HepG2 (cell line): ENCODE measurements around the gene FBF1. TPM values are rescaled to one million over a fixed set of nuclear protein-coding genes. Genes with fewer than 3 reads are reported as not detected.

Experiments used
- CENPT ChIP-seq: sonication (generic); formaldehyde crosslinking; IDR thresholded peaks from 2 replicates; pipeline ENCODE4 v1.8.0; 2022; ENCODE audit warnings: low read depth, mild to moderate bottlenecking, moderate library complexity, missing genetic modification reagents
- ETS1 ChIP-seq: sonication (generic); formaldehyde crosslinking; IDR thresholded peaks from 2 replicates; pipeline ENCODE4 v1.4.0; 2020; ENCODE audit warnings: missing genetic modification reagents
- EZH2 ChIP-seq: conservative IDR thresholded peaks from 2 replicates; pipeline ENCODE4 v1.6.1; 2012; ENCODE audit warnings: mild to moderate bottlenecking, low read depth, low read length, moderate library complexity
- FOXK1 ChIP-seq: sonication (generic); formaldehyde crosslinking; IDR thresholded peaks from 2 replicates; pipeline ENCODE4 v1.4.0; 2020; ENCODE audit warnings: low read depth, missing genetic modification reagents, borderline replicate concordance
- GABPB1 ChIP-seq: IDR thresholded peaks from 2 replicates; pipeline ENCODE4 v1.6.1; 2016; ENCODE audit warnings: mild to moderate bottlenecking, missing genetic modification reagents, moderate library complexity, missing compliant biosample characterization
- GATAD2A ChIP-seq: IDR thresholded peaks from 2 replicates; pipeline ENCODE4 v1.6.1; 2016
- IKZF4 ChIP-seq: sonication (generic); formaldehyde crosslinking; IDR thresholded peaks from 2 replicates; pipeline ENCODE4 v1.5.1; 2020; ENCODE audit warnings: borderline replicate concordance, mild to moderate bottlenecking, low read depth, missing genetic modification reagents; ENCODE audit errors: not compliant biosample characterization
- NCOA2 ChIP-seq: sonication (generic); formaldehyde crosslinking; IDR thresholded peaks from 2 replicates; pipeline ENCODE4 v1.8.0; 2022; ENCODE audit warnings: inconsistent platforms
- NRL ChIP-seq: sonication (generic); formaldehyde crosslinking; IDR thresholded peaks from 2 replicates; pipeline ENCODE4 v1.5.0; 2020; ENCODE audit warnings: missing genetic modification reagents, mild to moderate bottlenecking, moderate library complexity, borderline replicate concordance
- PAXIP1 ChIP-seq: sonication (generic); formaldehyde crosslinking; conservative IDR thresholded peaks from 2 replicates; pipeline ENCODE4 v1.4.0; 2020; ENCODE audit warnings: mild to moderate bottlenecking, missing genetic modification reagents, moderate library complexity
- PRPF4 ChIP-seq: fragments of 200-400 bp; formaldehyde crosslinking; IDR thresholded peaks from 2 replicates; pipeline ENCODE4 v1.6.1; 2016; ENCODE audit warnings: low read length, low read depth; ENCODE audit not compliant: poor library complexity, severe bottlenecking
- RELA ChIP-seq: sonication (generic); formaldehyde crosslinking; IDR thresholded peaks from 2 replicates; pipeline ENCODE4 v1.4.0; 2020; ENCODE audit warnings: missing genetic modification reagents
- SP4 ChIP-seq: sonication (generic); formaldehyde crosslinking; IDR thresholded peaks from 2 replicates; pipeline ENCODE4 v1.8.1; 2023; ENCODE audit warnings: mild to moderate bottlenecking, missing genetic modification reagents
- ZMYM2 ChIP-seq: sonication (generic); formaldehyde crosslinking; IDR thresholded peaks from 2 replicates; pipeline ENCODE4 v1.8.0; 2022; ENCODE audit warnings: mild to moderate bottlenecking, missing genetic modification reagents
- ZNF383 ChIP-seq: sonication (generic); formaldehyde crosslinking; IDR thresholded peaks from 2 replicates; pipeline ENCODE4 v1.4.0; 2020; ENCODE audit warnings: missing genetic modification reagents, mild to moderate bottlenecking, borderline replicate concordance
- ZNF547 ChIP-seq: sonication (generic); formaldehyde crosslinking; IDR thresholded peaks from 2 replicates; pipeline ENCODE4 v1.5.1; 2020; ENCODE audit warnings: mild to moderate bottlenecking, missing genetic modification reagents
- ZNF558 ChIP-seq: sonication (generic); formaldehyde crosslinking; IDR thresholded peaks from 2 replicates; pipeline ENCODE4 v1.9.0; 2022; ENCODE audit warnings: mild to moderate bottlenecking, missing genetic modification reagents, borderline replicate concordance
- ZNF740 ChIP-seq: sonication (generic); formaldehyde crosslinking; IDR thresholded peaks from 2 replicates; pipeline ENCODE4 v1.4.0; 2020; ENCODE audit warnings: missing genetic modification reagents
- ZNF878 ChIP-seq: sonication (generic); formaldehyde crosslinking; IDR thresholded peaks from 2 replicates; pipeline ENCODE4 v1.8.1; 2023; ENCODE audit warnings: mild to moderate bottlenecking, missing genetic modification reagents, moderate library complexity
- polyA plus RNA-seq, 8 experiments: library from polyadenylated mRNA; depleted of rRNA in 3 of 8; stranded (reverse) in 7 of 8; unstranded in 1 of 8; fragments of >200 nt; fragmentation: Illumina TruSeq in 4 of 8; extraction: Trizol in 4 of 8; gene quantifications; 2 replicates each; pipeline versions ENCODE4 v1.2.1 to v1.2.3, GENCODE V29; 2011 to 2016; ENCODE audit warnings: low read depth in 4 of 8, missing spikeins in 1 of 8, mixed read lengths in 1 of 8; ENCODE audit not compliant: insufficient read depth in 1 of 8
- total RNA-seq, 5 experiments: library from RNA; depleted of rRNA; stranded (reverse); fragments of >200 nt; fragmentation: Illumina TruSeq; extraction: Trizol; gene quantifications; 2 replicates each; pipeline ENCODE4 v1.2.3, GENCODE V29; 2016; ENCODE audit warnings: low read depth in 1 of 5
- TF ChIP-seq, protein P1 (sequence below): IDR thresholded peaks from 2 replicates; pipeline ENCODE4 v1.6.1; 2016; ENCODE audit warnings: missing biosample characterization, missing genetic modification reagents, low read depth
- TF ChIP-seq, protein P2 (sequence below): sonication (generic); formaldehyde crosslinking; IDR thresholded peaks from 2 replicates; pipeline ENCODE4 v1.5.0; 2020; ENCODE audit warnings: missing genetic modification reagents

The FBF1 gene
- total and polyA plus RNA-seq, 2 of the 13 experiments (the other 11 are each of a cell fraction or from before 2014, with no cell fraction given): 2.4 to 8.1 TPM

DNA sequence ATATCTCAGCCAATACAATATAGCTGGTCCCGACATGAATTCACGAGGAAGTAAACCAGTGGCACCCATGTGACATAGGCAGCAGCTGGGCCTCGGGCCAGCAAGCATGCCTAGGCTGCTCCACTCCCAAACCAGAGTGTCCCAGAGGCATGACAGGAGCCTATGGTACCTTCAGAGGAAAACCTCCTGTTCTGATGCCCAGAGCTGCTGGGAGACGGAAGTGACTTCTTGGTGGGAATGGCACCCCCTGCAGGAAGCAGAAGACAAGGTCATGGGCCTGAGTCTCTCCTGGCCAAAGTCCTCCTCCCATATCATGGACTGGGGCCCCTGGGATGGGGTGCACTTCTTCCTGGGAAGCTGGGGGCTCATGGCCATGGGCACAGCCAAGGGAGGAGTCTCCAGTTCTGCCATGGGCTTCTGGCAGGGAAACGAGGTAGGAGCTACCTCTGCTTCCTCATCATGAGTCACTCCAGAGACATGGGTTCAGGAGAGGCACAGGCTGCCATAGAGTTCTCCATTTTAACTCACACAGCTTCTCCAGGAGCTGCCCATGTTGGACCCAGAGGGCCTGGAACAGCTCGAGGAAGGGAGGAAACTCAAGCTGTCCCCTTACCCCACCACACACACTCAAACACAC, 13.4 kb downstream of the FBF1 start (continued):
- TF ChIP-seq GABPB1 (CRISPR knock-in tag) (peak; percentile 23; the same call in 1 of the 2 replicates), NCOA2 (no peak), CENPT (CRISPR knock-in tag) (no peak), NRL (CRISPR knock-in tag) (no peak), ZNF740 (CRISPR knock-in tag) (no peak), PAXIP1 (CRISPR knock-in tag) (peak; percentile 53), ZNF878 (CRISPR knock-in tag) (no peak), ETS1 (CRISPR knock-in tag) (no peak), FOXK1 (no peak), RELA (CRISPR knock-in tag) (no peak), ZNF383 (CRISPR knock-in tag) (no peak), GATAD2A (CRISPR knock-in tag) (0 out of 2 replicates have a peak, but pooled peaks have one; percentile 23), ZMYM2 (no peak), ZNF558 (CRISPR knock-in tag) (no peak), SP4 (CRISPR knock-in tag) (0 out of 2 replicates have a peak, but pooled peaks have one; percentile 33), PRPF4 (no peak), ZNF547 (peak; percentile 65; the same call in 1 of the 2 replicates), EZH2 (no peak), IKZF4 (CRISPR knock-in tag) (no peak)
- TF ChIP-seq, protein P1, sequence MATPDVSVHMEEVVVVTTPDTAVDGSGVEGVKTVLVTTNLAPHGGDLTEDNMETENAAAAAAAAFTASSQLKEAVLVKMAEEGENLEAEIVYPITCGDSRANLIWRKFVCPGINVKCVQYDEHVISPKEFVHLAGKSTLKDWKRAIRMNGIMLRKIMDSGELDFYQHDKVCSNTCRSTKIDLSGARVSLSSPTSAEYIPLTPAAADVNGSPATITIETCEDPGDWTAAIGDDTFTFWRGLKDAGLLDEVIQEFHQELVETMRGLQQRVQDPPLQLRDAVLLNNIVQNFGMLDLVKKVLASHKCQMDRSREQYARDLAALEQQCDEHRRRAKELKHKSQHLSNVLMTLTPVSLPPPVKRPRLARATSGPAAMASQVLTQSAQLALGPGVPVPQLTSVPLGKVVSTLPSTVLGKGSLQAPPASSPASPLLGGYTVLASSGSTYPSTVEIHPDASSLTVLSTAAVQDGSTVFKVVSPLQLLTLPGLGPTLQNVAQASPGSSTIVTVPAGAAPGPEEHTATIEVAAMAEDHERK (CRISPR knock-in tag): no peak
- TF ChIP-seq, protein P2, sequence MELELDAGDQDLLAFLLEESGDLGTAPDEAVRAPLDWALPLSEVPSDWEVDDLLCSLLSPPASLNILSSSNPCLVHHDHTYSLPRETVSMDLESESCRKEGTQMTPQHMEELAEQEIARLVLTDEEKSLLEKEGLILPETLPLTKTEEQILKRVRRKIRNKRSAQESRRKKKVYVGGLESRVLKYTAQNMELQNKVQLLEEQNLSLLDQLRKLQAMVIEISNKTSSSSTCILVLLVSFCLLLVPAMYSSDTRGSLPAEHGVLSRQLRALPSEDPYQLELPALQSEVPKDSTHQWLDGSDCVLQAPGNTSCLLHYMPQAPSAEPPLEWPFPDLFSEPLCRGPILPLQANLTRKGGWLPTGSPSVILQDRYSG (CRISPR knock-in tag): no peak
